WERI-Rb-1 (cell line): ENCODE data around the gene MYO16.

Experiments
- DNase-seq: peaks from one replicate; pipeline ENCODE4 v3.0.0-alpha.2; 2020
- H3K27ac ChIP-seq: fragments of 250-450 bp; sonication (Bioruptor Pico); 2 replicates; pipeline ENCODE4 v1.5.1; 2020; ENCODE audit warnings: mild to moderate bottlenecking, moderate library complexity
- H3K27me3 ChIP-seq: fragments of 250-450 bp; sonication (Bioruptor Pico); 2 replicates; pipeline ENCODE4 v1.5.1; 2021; ENCODE audit warnings: mild to moderate bottlenecking, low read depth, moderate library complexity; ENCODE audit not compliant: insufficient read depth, severe bottlenecking
- H3K36me3 ChIP-seq: fragments of 250-450 bp; sonication (Bioruptor Pico); 2 replicates; pipeline ENCODE4 v1.5.1; 2020; ENCODE audit warnings: mild to moderate bottlenecking, moderate library complexity
- H3K4me3 ChIP-seq: 2 replicates; pipeline ENCODE4 v1.5.1; 2011; ENCODE audit warnings: low read depth, mild to moderate bottlenecking, control low read depth, low read length
- H3K9me3 ChIP-seq: fragments of 250-450 bp; sonication (Bioruptor Pico); 2 replicates; pipeline ENCODE4 v1.5.1; 2021; ENCODE audit warnings: mild to moderate bottlenecking, moderate library complexity; ENCODE audit not compliant: severe bottlenecking
- TF ChIP-seq, protein P1 (sequence below): IDR thresholded peaks from 2 replicates; pipeline ENCODE4 v1.5.1; 2011; ENCODE audit warnings: low read depth, mild to moderate bottlenecking, control low read depth, inconsistent platforms, low read length

The MYO16 gene

GRCh38 chr13:108980237-108980636 lies 350.8 kb downstream of the MYO16 start:
- Histone ChIP-seq H3K4me3 (no peak overlapping the region), H3K27ac (no peak overlapping the region), H3K9me3 (no peaks in the 10 kb centered on the region), H3K27me3 (peaks cover 3% of the 10 kb centered on the region), H3K36me3 (no peaks in the 10 kb centered on the region)
- TF ChIP-seq, protein P1, sequence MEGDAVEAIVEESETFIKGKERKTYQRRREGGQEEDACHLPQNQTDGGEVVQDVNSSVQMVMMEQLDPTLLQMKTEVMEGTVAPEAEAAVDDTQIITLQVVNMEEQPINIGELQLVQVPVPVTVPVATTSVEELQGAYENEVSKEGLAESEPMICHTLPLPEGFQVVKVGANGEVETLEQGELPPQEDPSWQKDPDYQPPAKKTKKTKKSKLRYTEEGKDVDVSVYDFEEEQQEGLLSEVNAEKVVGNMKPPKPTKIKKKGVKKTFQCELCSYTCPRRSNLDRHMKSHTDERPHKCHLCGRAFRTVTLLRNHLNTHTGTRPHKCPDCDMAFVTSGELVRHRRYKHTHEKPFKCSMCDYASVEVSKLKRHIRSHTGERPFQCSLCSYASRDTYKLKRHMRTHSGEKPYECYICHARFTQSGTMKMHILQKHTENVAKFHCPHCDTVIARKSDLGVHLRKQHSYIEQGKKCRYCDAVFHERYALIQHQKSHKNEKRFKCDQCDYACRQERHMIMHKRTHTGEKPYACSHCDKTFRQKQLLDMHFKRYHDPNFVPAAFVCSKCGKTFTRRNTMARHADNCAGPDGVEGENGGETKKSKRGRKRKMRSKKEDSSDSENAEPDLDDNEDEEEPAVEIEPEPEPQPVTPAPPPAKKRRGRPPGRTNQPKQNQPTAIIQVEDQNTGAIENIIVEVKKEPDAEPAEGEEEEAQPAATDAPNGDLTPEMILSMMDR = no peak
- DNase-seq = no peak

DNA sequence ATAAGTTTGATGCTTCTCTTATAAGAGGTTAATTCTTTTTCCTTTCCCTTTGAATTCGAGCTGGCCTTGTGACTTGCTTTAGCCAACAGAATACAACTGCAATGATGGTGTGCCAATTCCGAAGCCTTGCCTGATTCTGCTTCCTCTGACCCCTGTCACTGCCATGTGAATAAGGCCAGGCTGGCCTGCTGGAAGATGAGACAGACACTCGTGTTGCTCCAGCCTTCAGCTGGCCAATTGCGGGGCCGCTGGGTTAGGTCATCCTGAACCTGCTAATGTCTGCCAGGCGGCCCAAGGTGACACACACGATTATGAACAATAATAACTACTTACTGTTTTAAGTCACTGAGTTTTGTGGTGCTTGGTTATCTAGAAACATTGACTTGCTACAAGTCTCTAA lies 352.0 kb downstream of the MYO16 start:
- no peaks in the 10 kb centered on the region for H3K27me3 ChIP-seq
- no peak overlapping the region for H3K27ac ChIP-seq
- TF ChIP-seq, protein P1 = no peak
- no peaks in the 10 kb centered on the region for H3K36me3 ChIP-seq
- H3K4me3 ChIP-seq = no peak overlapping the region
- no peak for DNase-seq
- peaks cover 3% of the 10 kb centered on the region for H3K9me3 ChIP-seq

DNA sequence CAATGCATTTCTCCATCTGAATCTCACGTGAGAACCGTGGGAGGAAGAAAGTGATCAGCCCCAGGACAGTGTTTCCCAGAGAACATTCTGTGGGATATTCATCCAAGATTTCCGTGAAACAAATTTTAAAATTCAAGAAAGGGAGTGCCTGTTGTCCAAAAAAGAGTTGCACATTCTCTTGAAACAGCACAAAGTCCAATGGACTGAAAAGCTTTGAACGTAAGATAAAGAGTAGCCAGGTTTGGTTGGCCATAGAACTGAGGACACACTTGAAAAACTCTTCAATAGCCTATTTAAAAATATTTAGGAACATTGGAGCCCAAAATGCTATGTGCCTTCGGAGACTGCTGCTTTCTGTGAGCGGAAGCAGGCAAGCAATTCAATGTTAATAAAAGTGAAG lies 353.9 kb downstream of the MYO16 start:
- no peak for DNase-seq
- Histone ChIP-seq H3K27me3 (no peaks in the 10 kb centered on the region), H3K4me3 (no peak overlapping the region), H3K36me3 (no peaks in the 10 kb centered on the region), H3K27ac (no peak overlapping the region), H3K9me3 (peaks cover 3% of the 10 kb centered on the region)
- TF ChIP-seq, protein P1 = no peak

DNA sequence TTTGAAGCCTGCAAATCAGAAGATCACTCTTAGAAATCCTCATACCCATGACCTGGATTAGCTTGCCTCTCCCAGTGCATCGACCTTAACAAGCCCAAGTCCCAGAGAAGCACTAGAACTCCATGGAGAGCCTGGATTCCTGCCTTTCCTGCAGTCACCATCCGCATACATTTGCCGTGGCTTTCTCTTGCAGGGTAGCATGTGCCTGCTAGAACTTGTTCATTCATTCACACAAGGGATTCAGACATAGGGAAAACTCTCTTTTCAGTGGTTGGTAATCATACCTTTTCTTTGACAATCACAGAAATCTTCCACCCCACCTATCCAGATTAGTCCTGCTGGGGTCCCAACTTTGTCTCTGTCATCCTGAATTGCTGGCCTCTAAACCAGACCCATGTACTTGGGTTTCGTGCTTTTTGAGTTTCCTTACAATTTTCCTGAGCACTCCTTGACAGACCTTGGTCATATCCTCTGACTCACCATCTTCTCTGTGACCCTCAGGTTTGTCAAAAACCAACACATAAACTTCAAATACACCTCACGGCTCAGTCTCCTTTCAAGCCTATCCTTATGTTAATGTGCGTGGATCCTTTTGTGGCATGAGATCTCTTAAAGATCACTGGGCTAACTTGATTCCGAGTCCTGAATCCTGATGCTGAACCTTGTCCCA lies 355.0 kb downstream of the MYO16 start:
- TF ChIP-seq, protein P1 = no peak
- no peaks in the 10 kb centered on the region for H3K36me3 ChIP-seq
- H3K27ac ChIP-seq = no peak overlapping the region
- H3K4me3 ChIP-seq = no peak overlapping the region
- DNase-seq = no peak
- H3K9me3 ChIP-seq = peaks cover 3% of the 10 kb centered on the region
- no peaks in the 10 kb centered on the region for H3K27me3 ChIP-seq

- DNase-seq = no peak
- TF ChIP-seq, protein P1 = no peak
- Histone ChIP-seq H3K4me3 (no peak overlapping the region), H3K9me3 (peaks cover 3% of the 10 kb centered on the region), H3K36me3 (no peaks in the 10 kb centered on the region), H3K27ac (no peak overlapping the region), H3K27me3 (no peaks in the 10 kb centered on the region)
Measured at GRCh38 chr13:108985166-108985565, 355.8 kb downstream of the MYO16 start.

GRCh38 chr13:108987517-108987916 lies 358.1 kb downstream of the MYO16 start:
- peaks cover 3% of the 10 kb centered on the region for H3K9me3 ChIP-seq
- TF ChIP-seq, protein P1 = no peak
- H3K36me3 ChIP-seq = no peaks in the 10 kb centered on the region
- no peak for DNase-seq
- H3K27ac ChIP-seq = no peak overlapping the region
- H3K27me3 ChIP-seq = no peaks in the 10 kb centered on the region
- H3K4me3 ChIP-seq = no peak overlapping the region
